Urinary bladder (tissue), 4 donors: ENCODE measurements around the gene MED12L. TPM values are rescaled to one million over a fixed set of nuclear protein-coding genes. Genes with fewer than 3 reads are reported as not detected.
A peak's percentile ranks its signal among the peaks of the same experiment; 100 is the strongest.
"Not testable (repeated sequence)": the region's sequence is repeated elsewhere in the genome, so short reads cannot be mapped to it uniquely, and the experiment has no call there.

Source experiments
- DNase-seq: peaks from one replicate; pipeline ENCODE4 v3.0.0-alpha.2; 2015; ENCODE audit errors: extremely low spot score
- H3K27ac ChIP-seq: one replicate; pipeline ENCODE4 v1.5.1; 2013; ENCODE audit warnings: low read depth, mild to moderate bottlenecking, moderate library complexity
- H3K36me3 ChIP-seq: one replicate; pipeline ENCODE4 v1.6.1; 2013; ENCODE audit warnings: mild to moderate bottlenecking, moderate library complexity; ENCODE audit not compliant: insufficient read depth
- H3K4me1 ChIP-seq: one replicate; pipeline ENCODE4 v1.6.1; 2013; ENCODE audit warnings: mild to moderate bottlenecking, moderate library complexity; ENCODE audit not compliant: insufficient read depth
- H3K4me3 ChIP-seq: one replicate; pipeline ENCODE4 v1.5.1; 2013; ENCODE audit warnings: low read depth, low read length
- WGBS: extraction: QIAGEN DNeasy Blood & Tissue Kit; methylation state at CpG from one replicate; pipeline ENCODE4 v1.1.7; 2013; 5-methylcytosine and 5-hydroxymethylcytosine counted together
- polyA plus RNA-seq: library from polyadenylated mRNA; stranded (reverse); fragments of 200-250 nt; gene quantifications from one replicate; pipeline ENCODE4 v1.2.3, GENCODE V29; 2013
- total RNA-seq: library from RNA; depleted of rRNA; stranded (reverse); fragments of >200 nt; gene quantifications from one replicate; pipeline ENCODE4 v1.2.3, GENCODE V29; 2014
- donor health status: healthy with polysubstance abuse.
- donor health status: healthy.

MED12L gene
- total and polyA plus RNA-seq, 2 donors, result 0.11 to 3.1 TPM

DNA sequence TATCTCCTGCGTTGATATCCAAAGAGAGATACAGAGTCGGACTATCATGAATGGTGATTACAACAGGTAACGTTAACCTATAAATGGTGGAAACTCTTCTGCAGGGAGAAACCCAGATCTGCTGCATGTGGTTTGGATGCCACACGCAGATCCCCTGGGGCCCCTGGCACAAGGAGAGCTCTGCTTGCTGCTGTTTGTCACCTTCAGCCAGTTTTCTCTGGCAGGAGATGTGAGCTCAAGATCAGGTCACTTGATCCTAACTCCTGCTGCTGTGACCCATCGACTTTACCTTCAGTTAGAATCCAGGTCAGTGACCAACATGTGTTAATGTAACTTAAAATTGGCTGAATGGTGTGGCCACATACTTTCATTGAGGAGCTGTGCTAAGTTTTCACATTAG lies 141.4 kb downstream of the MED12L start:
- Histone ChIP-seq H3K27ac (no peak overlapping the region), H3K4me3 (no peak overlapping the region), H3K4me1 (no peaks in the 10 kb centered on the region), H3K36me3 (no peaks in the 10 kb centered on the region)
- 85% methylated on average over 5 of the region's 5 CpGs for WGBS
- no peak for DNase-seq

GRCh38 chr3:151227266-151227806 lies 141.9 kb downstream of the MED12L start:
- Histone ChIP-seq H3K36me3 (no peaks in the 10 kb centered on the region), H3K4me3 (no peak overlapping the region), H3K27ac (no peak overlapping the region), H3K4me1 (no peaks in the 10 kb centered on the region)
- 69% methylated on average over 6 of the region's 6 CpGs for WGBS
- no peak for DNase-seq

DNA sequence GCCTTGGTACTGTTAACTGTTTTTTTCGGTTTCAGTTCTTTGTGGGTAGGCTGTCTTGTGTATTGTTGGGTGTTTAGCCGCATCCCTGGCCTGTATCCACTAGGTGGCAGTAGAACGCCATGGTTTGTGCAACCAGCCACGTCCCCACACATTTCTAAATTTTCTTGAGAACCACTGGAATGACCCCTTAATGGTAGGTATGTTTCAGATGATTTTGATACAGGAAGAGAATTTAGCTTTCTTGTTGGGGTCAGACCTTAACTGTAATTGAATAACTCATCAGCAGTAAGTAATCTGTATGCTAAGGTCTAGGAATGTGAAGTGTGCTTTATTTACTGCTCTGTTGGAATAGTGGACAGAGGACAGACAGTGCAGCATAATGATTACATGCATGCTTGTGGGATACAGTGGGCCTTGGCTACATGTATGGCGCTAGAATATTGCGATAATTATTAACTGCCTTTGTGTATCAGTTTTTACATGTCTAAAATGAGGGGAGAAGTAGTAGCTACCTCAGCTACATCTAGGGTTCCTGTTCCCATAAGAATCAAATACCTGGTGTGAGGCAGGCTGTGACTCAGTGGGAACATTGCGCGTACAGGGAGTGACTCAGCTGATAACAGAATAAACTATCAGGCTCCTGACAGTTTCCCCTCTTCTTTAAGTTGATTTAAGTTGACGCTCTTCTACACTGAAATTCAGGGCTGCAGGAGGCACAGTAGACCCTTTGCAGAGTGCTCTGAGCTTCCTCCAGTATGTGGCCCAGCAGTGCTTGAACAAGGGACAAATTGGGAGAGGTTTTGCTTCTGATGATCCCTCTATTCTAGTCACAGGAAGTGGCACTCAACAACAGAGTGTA lies 142.6 kb downstream of the MED12L start:
- DNase-seq, result peak; percentile 45
- H3K27ac ChIP-seq, result no peak overlapping the region
- H3K4me3 ChIP-seq, result no peak overlapping the region
- no peaks in the 10 kb centered on the region for H3K36me3 ChIP-seq
- no peaks in the 10 kb centered on the region for H3K4me1 ChIP-seq
- 34% methylated on average over 9 of the region's 9 CpGs for WGBS

DNA sequence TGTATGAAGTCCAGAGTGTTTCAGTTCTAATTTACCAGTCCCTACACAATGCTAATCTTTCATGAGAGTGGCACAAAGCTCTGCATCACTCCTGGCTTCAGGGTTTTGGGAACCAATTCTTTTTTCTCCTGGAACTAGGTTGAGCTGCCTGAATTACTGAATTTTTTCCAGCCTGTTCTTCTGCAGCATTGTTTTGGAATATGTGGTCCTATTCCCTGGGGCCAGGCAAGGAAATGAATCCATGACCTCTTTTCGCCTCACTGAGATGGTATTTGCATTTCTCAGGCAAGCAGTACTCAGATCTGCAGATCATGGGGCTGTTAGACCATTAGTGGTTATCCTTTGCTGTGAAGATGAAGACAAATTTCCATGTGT lies 143.2 kb downstream of the MED12L start:
- H3K36me3 ChIP-seq, result no peaks in the 10 kb centered on the region
- DNase-seq, result no peak
- no peak overlapping the region for H3K27ac ChIP-seq
- WGBS, result 63% methylated on average over 1 of the region's 1 CpG
- no peak overlapping the region for H3K4me3 ChIP-seq
- H3K4me1 ChIP-seq, result no peaks in the 10 kb centered on the region

DNA sequence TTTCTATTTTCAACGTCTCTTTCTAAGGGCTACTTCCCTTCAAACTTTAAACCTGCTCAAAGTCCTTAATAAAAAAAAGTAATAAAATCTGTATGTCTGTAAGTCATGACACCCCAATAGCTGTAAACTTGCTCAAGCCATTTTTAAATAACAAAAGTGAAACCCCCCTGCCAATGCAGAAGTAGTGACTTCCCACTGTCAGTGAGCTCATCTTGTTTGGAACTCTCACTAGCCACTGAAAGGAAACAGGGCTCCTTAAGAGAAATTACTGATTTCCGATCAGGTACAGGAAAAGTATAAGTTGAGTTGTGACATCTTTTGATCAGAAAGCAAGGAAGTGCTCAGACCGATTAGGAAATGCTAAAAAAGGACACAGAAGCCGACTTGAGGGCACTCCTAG lies 145.2 kb downstream of the MED12L start:
- Histone ChIP-seq H3K4me1 (no peaks in the 10 kb centered on the region), H3K4me3 (no peak overlapping the region), H3K27ac (no peak overlapping the region), H3K36me3 (no peaks in the 10 kb centered on the region)
- no peak for DNase-seq
- 62% methylated on average over 4 of the region's 4 CpGs for WGBS

DNA sequence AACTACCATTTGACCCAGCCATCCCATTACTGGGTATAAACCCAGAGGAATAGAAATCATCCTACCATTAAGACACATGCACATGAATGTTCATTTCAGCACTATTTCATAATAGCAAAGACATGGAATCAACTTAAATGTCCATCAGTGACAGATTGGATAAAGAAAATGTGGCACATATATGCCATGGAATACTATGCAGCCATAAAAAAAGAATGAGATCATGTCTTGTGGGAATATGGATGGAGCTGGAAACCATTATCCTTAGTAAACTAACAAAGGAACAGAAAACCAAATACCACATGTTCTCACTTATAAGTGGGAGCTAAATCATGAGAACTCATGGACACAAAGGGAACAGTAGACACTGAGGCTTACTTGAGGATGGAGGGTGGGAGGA lies 146.9 kb downstream of the MED12L start:
- not testable (repeated sequence) for H3K36me3 ChIP-seq, H3K4me1 ChIP-seq, H3K4me3 ChIP-seq

DNA sequence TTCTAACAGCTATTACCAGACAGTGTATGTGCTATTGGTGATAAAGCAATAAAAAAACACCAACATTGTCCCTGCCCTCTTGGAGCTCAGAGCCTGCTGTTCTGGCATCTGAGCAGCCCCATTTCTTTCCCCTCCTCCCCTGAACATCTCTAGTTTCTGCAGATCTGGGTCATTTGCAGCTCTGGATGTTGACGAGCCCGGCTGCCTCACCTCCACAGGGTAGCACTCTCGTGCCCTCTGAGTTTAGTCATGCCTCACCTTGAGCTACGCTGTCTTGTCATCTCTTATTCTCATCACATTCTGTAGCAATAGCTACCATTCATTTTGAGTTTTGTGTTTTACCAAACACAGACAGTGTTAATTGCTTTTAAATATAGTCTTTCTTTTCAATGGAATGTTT lies 147.5 kb downstream of the MED12L start:
- no peak for DNase-seq
- no peaks in the 10 kb centered on the region for H3K36me3 ChIP-seq
- H3K4me1 ChIP-seq, result no peaks in the 10 kb centered on the region
- H3K27ac ChIP-seq, result no peak overlapping the region
- no peak overlapping the region for H3K4me3 ChIP-seq
- WGBS, result 92% methylated on average over 4 of the region's 4 CpGs

More for the DNA sequence above, 146.9 kb downstream of the MED12L start:
- not testable (repeated sequence) for DNase-seq, H3K27ac ChIP-seq

DNA sequence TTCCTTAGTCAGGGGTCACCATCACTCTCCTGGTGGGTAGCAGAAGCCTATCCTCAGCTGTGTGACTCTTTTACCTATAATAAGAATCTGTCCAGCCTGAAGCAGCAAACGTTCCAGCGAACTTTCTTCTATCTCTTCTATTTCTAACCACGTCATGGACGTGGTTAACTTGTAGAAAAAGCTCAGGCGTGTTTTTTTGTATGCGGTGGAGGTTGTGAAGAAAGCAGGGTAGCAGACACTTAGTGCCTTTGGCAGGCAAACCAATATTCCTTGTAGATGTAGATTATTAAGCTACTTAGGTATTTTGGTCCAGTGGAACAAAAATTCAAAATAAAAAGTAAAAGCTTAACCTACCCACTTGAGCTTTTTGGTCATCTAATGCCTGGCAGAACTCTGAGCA lies 149.4 kb downstream of the MED12L start:
- no peak for DNase-seq
- WGBS, result 81% methylated on average over 6 of the region's 6 CpGs
- peak overlapping the region; percentile 45 for H3K27ac ChIP-seq

GRCh38 chr3:151236316-151236715 lies 150.9 kb downstream of the MED12L start:
- no peaks in the 10 kb centered on the region for H3K36me3 ChIP-seq
- DNase-seq, result no peak
- H3K27ac ChIP-seq, result no peak overlapping the region
- no peak overlapping the region for H3K4me3 ChIP-seq
- no peaks in the 10 kb centered on the region for H3K4me1 ChIP-seq
- 26% methylated on average over 2 of the region's 2 CpGs for WGBS

More for the DNA sequence above, 149.4 kb downstream of the MED12L start:
- Histone ChIP-seq H3K4me1 (no peaks in the 10 kb centered on the region), H3K36me3 (no peaks in the 10 kb centered on the region), H3K4me3 (no peak overlapping the region)

DNA sequence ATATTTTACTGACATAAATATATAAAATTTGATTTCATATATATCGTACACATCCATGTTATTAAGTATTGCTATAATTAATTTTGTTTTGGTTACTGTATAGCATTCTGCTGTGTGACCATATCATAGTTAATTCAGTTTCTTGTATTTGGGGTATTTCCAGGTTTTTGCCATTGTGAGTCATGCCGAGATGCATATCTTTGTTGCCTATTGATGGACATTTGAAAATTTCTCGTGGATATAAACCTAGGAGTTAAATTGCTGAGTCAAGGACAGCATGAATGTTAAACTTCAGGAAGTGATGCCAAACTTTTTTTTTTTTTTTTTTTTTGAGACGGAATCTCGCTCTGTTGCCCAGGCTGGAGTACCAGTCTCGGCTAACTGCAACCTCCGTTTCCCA lies 151.3 kb downstream of the MED12L start:
- WGBS, result 82% methylated on average over 7 of the region's 7 CpGs
- no peak overlapping the region for H3K4me3 ChIP-seq
- H3K27ac ChIP-seq, result no peak overlapping the region

GRCh38 chr3:151242006-151242405 lies 156.5 kb downstream of the MED12L start:
- WGBS, result 85% methylated on average over 16 of the region's 18 CpGs
- not testable (repeated sequence) for H3K4me3 ChIP-seq, H3K36me3 ChIP-seq, H3K27ac ChIP-seq, DNase-seq, H3K4me1 ChIP-seq

More for the DNA sequence above, 151.3 kb downstream of the MED12L start:
- Histone ChIP-seq H3K4me1 (no peaks in the 10 kb centered on the region), H3K36me3 (no peaks in the 10 kb centered on the region)
- DNase-seq, result no peak

DNA sequence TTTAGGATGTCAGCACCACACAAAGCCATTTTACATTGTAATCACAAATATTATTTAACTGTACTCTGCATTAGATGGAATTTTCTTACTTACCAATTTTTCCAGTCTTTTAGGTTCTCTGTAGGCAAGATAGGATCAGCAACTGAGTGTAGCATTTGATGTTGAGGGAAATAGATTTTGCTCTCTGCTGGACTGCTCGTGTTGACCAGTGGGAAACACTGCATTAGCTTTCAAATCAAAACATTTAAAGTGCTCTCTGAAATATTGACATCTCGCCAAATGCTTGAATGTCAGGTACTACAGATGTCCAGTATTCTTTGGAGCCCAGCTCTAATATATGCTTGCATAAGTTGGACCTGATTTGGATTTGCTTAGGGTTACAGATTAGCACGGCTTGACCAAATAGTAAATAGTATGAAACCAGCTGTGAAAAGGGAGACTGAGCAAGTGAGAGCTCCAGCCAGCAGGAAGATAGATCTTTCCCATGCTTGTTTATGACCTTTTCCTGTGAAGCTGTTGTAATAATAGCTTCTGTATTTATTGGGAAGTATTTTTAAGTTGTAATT lies 163.4 kb downstream of the MED12L start:
- 50% methylated on average over 3 of the region's 3 CpGs for WGBS
- H3K36me3 ChIP-seq, result no peaks in the 10 kb centered on the region
- H3K4me1 ChIP-seq, result no peaks in the 10 kb centered on the region
- H3K27ac ChIP-seq, result no peak overlapping the region
- no peak overlapping the region for H3K4me3 ChIP-seq
- no peak for DNase-seq

DNA sequence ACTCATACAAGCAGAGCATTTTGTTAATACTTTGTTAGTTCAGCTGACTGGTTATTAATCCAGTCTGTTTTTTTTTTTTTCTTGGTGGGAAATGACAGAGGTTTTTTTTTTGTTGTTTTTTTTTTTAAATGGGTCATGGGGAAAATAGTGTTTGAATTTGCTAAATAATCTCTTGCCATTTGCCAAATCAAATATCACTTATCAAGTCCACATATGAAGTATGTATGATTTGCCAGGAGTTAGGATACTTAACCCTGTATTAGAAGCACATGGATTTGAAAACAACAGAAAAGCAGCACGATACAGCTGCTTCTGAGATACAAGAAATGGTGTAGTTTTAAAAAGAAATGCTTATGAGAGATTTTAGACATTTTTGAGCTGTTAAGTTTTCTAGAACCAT lies 171.3 kb downstream of the MED12L start:
- H3K4me1 ChIP-seq, result no peaks in the 10 kb centered on the region
- H3K4me3 ChIP-seq, result no peak overlapping the region
- DNase-seq, result no peak
- H3K36me3 ChIP-seq, result no peaks in the 10 kb centered on the region
- 70% methylated on average over 1 of the region's 1 CpG for WGBS
- H3K27ac ChIP-seq, result no peak overlapping the region

DNA sequence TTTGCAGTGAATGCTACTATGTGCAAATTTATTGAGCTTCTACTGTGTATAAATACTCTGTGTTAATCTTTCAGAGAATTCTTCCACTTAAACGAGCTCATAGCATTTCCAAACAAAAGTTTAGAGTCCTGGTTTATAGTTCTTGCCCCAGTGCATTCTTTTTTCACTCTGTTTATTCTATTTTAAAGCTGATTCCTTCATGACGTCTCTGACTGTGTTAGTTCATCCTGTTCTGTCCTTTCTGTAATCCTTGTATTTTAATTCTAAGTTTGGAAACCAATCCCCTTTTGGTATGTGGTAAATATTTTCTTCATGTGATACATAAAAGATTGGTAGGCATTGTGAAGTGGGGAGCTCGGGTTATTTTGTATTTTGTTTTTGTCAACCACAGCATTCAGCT lies 174.2 kb downstream of the MED12L start:
- H3K4me1 ChIP-seq, result no peaks in the 10 kb centered on the region
- WGBS, result 28% methylated on average over 3 of the region's 3 CpGs
- no peaks in the 10 kb centered on the region for H3K36me3 ChIP-seq
- no peak for DNase-seq
- H3K27ac ChIP-seq, result peak overlapping the region; percentile 83
- H3K4me3 ChIP-seq, result no peak overlapping the region
